Eye (tissue), 1 donor: ENCODE data around the gene ABHD4.
"Not testable (repeated sequence)": the region's sequence is repeated elsewhere in the genome, so short reads cannot be mapped to it uniquely, and the experiment has no call there.

Source experiments
- DNase-seq: peaks from one replicate; pipeline ENCODE4 v3.0.0-alpha.2; 2015

The ABHD4 gene

GRCh38 chr14:22561661-22562579 is 36.2 kb upstream of the ABHD4 start:
- no peak for DNase-seq

- no peak for DNase-seq
These were observed 34.1 kb upstream of the ABHD4 start for GRCh38 chr14:22563987-22564386.

GRCh38 chr14:22564463-22564862 is 33.6 kb upstream of the ABHD4 start:
- DNase-seq, result no peak

GRCh38 chr14:22565391-22565945 is 32.6 kb upstream of the ABHD4 start:
- no peak for DNase-seq

GRCh38 chr14:22566266-22566665 is 31.8 kb upstream of the ABHD4 start:
- not testable (repeated sequence) for DNase-seq

- DNase-seq, result no peak
These were observed 31.3 kb upstream of the ABHD4 start for GRCh38 chr14:22566845-22567244.

GRCh38 chr14:22567437-22567836 is 30.7 kb upstream of the ABHD4 start:
- DNase-seq, result no peak

GRCh38 chr14:22569106-22569736 is 28.9 kb upstream of the ABHD4 start:
- DNase-seq, result no peak

GRCh38 chr14:22569737-22570131 is 28.4 kb upstream of the ABHD4 start:
- no peak for DNase-seq

GRCh38 chr14:22570132-22570949 is 27.8 kb upstream of the ABHD4 start:
- DNase-seq, result peak; percentile 96

- no peak for DNase-seq
These were observed 25.5 kb upstream of the ABHD4 start for GRCh38 chr14:22572562-22573058.

- DNase-seq, result no peak
These were observed 24.3 kb upstream of the ABHD4 start for GRCh38 chr14:22573804-22574203.

- no peak for DNase-seq
These were observed 20.7 kb upstream of the ABHD4 start for GRCh38 chr14:22577334-22577908.

GRCh38 chr14:22579236-22579635 is 18.9 kb upstream of the ABHD4 start:
- no peak for DNase-seq

- DNase-seq, result no peak
These were observed 18.2 kb upstream of the ABHD4 start for GRCh38 chr14:22579881-22580280.

GRCh38 chr14:22580625-22581024 is 17.5 kb upstream of the ABHD4 start:
- DNase-seq, result no peak

GRCh38 chr14:22583994-22584393 is 14.1 kb upstream of the ABHD4 start:
- DNase-seq, result no peak

GRCh38 chr14:22587247-22587646 is 10.9 kb upstream of the ABHD4 start:
- no peak for DNase-seq

GRCh38 chr14:22587677-22588422 is 10.2 kb upstream of the ABHD4 start:
- DNase-seq, result not testable (repeated sequence)

- no peak for DNase-seq
These were observed 9.5 kb upstream of the ABHD4 start for GRCh38 chr14:22588526-22589095.

GRCh38 chr14:22589096-22589839 is 8.8 kb upstream of the ABHD4 start, which contains the start of gene DAD1:
TSS of gene DAD1 (minus strand) at chr14:22589224. CDS start at chr14:22589157, 67 bp downstream.
- DNase-seq, result peak; percentile 100
